ENCODE results near the gene KIF19.

The KIF19 gene

DNA sequence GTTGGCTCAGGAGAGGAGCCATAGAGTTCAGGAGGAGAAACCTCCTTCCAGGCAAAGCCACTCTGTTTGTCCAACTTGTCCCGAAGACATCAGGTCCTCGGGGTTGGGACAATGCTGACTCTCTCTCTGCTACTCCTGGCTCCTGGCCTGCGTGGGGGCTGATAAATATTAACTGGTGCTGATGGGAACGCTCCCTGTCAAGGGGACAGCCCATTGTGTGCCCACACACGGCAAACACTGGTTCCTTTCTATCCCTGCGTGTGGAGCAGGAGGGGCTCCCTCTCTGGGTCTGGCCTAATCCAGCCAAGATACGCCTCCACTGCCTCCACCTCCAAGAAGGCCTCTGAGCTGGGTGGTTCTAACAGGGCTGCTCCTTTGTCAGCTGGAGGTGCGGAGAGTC, 4.4 kb downstream of the KIF19 start:
- TF ChIP-seq, protein P1, sequence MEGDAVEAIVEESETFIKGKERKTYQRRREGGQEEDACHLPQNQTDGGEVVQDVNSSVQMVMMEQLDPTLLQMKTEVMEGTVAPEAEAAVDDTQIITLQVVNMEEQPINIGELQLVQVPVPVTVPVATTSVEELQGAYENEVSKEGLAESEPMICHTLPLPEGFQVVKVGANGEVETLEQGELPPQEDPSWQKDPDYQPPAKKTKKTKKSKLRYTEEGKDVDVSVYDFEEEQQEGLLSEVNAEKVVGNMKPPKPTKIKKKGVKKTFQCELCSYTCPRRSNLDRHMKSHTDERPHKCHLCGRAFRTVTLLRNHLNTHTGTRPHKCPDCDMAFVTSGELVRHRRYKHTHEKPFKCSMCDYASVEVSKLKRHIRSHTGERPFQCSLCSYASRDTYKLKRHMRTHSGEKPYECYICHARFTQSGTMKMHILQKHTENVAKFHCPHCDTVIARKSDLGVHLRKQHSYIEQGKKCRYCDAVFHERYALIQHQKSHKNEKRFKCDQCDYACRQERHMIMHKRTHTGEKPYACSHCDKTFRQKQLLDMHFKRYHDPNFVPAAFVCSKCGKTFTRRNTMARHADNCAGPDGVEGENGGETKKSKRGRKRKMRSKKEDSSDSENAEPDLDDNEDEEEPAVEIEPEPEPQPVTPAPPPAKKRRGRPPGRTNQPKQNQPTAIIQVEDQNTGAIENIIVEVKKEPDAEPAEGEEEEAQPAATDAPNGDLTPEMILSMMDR (IDR thresholded peaks at IDR 0.05; ENCODE audit: insufficient read depth, low read depth, low read length, missing control alignments) = no peak
- no peak for DNase-seq (ENCODE audit: low read depth)

DNA sequence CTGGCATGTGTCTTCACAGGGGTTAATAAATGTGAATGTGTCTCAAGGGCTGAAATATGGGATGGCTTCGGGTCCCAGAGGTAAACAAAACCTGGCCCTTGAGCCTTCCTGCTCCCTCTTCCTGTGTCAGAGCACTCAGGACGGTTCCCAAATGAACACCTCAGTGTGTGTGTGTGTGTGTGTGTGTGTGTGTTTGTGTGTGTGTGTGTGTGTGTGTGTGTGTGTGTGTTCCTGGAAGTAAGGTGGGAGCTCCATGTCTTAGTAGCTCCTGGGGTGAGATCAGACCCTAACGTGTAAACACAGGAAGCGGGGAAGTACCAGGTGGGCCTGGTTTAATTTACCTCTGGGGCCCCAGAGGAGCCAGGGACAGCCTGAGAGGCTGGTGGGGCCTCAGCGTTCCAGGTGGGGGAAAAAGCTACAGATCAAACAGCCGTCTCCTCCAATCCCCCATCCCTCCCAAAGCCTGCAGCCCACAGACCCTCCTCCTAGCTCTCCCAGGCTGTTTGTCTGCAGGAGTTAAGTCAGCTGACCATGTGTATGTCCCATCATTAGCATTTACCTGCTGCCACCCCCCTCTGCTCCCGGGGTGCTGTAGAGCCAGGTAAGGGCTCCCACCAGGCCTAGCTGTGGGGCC, 6.1 kb downstream of the KIF19 start:
- TF ChIP-seq, protein P1 (IDR thresholded peaks at IDR 0.05; ENCODE audit: insufficient read depth, low read depth, low read length, missing control alignments) = no peak
- H3K4me3 ChIP-seq (ENCODE audit: low read length) = no peak overlapping the region
- DNase-seq (ENCODE audit: low read depth) = no peak

More for the DNA sequence above, 4.4 kb downstream of the KIF19 start:
- H3K4me3 ChIP-seq (ENCODE audit: low read length) = no peak overlapping the region

DNA sequence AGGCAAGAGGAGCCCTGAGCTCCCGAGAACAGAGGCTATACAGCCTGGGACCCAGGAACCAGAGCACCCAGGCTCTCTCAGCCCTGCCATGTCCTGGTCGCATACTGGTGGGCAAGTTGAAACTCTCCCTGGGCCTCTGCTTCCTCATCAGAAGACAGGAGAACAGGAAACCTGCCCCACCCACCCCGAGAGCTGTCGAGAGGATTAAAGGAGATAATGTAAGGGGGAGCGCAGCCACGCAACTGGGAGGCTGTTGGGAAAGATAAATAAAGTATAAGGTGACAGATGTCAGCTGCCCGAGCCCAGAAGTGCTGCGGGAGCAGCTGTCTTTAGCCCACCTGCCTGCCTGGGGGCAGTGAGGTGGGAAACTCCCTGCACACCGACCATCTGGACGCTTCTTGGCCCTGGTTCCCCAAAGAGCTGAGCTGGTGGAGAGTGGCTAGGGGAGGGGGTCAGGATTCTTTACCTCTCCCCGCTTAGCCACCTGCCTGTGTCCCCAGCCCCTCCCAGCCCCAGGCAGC, 6.8 kb downstream of the KIF19 start:
- no peak overlapping the region for H3K4me3 ChIP-seq (ENCODE audit: low read length)
- TF ChIP-seq, protein P1 (IDR thresholded peaks at IDR 0.05; ENCODE audit: insufficient read depth, low read depth, low read length, missing control alignments) = no peak
- DNase-seq (ENCODE audit: low read depth) = no peak

DNA sequence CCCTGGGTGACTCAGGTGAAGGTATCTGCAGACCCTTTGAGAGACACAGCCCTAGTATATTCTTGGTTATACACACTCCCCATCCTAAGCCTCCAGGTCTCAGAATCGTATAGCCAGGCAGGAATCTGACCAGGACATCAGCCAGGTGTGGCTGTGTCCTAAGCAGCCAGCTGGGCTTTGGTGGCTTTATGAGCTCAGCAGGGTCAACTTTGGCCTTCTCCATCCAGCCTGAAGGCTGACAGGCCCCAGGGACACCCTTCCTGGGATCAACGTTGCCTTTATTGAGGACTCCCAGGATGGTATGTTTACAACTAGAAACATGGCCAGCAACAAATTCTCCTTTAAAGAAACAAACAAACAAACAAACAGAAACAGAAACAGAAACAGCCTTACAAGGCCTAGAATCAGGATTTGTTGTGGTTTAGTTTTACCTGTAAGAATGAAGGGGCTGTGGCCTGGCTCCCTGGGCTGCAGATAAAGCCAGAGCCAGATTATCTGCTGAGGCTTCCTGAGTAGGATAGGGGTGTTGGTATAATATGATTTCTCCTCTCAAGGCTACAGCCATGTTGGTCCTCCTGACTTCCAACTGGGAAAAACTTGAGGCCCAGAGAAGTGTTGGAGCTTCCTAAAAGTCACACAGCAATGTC, 8.5 kb downstream of the KIF19 start:
- peak; percentile 4 for DNase-seq (ENCODE audit: low read depth)
- no peak overlapping the region for H3K4me3 ChIP-seq (ENCODE audit: low read length)
- TF ChIP-seq, protein P1 (IDR thresholded peaks at IDR 0.05; ENCODE audit: insufficient read depth, low read depth, low read length, missing control alignments) = no peak

DNA sequence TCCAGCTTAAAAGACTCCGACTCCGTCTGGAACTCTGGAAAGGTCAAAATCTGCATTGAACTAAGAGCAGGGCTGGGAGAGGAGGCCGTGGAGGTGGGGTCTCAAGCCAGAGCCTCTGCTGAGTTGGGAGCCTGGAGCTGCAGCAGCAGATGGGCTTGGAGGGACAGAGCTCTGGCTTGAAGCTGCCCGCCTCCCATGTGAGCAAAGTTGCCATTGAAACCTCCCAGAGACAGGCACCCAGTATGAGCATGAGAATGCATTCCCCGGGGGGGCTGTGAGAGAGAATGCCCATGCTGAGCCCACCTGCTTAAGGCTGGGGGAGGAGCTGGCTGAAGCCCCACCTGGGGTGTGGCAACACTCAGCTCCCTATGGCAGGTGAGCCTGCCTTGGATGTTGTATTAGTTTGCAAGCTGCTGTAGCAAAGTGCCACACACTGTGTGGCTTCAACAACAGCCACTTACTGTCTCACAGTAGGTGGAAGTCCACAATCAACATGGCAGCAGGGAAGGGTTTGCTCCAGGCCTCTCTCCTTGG, 9.6 kb downstream of the KIF19 start:
- no peak for DNase-seq (ENCODE audit: low read depth)
- TF ChIP-seq, protein P1 (IDR thresholded peaks at IDR 0.05; ENCODE audit: insufficient read depth, low read depth, low read length, missing control alignments) = no peak

DNA sequence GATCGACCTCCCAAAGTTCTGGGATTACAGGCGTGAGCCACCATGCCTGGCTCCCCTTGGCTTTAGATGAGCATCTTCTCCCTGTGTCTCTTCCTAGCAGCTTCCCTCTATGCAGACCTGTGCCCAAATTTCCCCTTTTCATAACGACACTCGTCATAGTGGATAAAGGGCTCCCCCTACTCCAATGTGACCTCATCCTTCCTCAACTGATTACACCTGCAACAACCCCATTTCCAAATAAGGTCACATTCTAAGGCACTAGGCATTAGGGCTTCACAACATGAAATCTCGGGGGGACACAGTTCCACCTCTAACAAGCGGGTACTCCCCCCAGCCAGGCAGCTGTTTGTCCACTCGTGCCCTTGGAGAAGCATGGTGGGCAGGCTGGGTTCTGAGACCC, 10.3 kb downstream of the KIF19 start:
- H3K4me3 ChIP-seq (ENCODE audit: low read length) = no peak overlapping the region
- no peak for DNase-seq (ENCODE audit: low read depth)
- TF ChIP-seq, protein P1 (IDR thresholded peaks at IDR 0.05; ENCODE audit: insufficient read depth, low read depth, low read length, missing control alignments) = no peak

More for the DNA sequence above, 9.6 kb downstream of the KIF19 start:
- no peak overlapping the region for H3K4me3 ChIP-seq (ENCODE audit: low read length)

Data from epithelial cell of esophagus (primary cell).